MCF 10A (cell line): ENCODE results near the gene KCNC4. TPM values are rescaled to one million over a fixed set of nuclear protein-coding genes. Genes with fewer than 3 reads are reported as not detected.
A peak's percentile ranks its signal among the peaks of the same experiment; 100 is the strongest.

Source experiments
- BruUV-seq: library from RNA; stranded (reverse); fragments of 400-500 nt; replicated peaks from 2 replicates; lab custom pipeline; 2021; lab: Mats Ljungman, UMichigan
- CTCF ChIA-PET: fragments of 300-600 bp; sonication (Branson Sonifier 250); formaldehyde crosslinking; extraction: SDS; loops from one replicate; lab custom pipeline; 2021; ENCODE audit warnings: antibody characterized with exemption, inconsistent platforms; lab: Yijun Ruan, JAX
- POLR2A ChIA-PET: fragments of 300-600, 350-650 bp; sonication (Branson Sonifier 250); formaldehyde crosslinking; extraction: SDS; loops from one replicate; lab custom pipeline; 2020; ENCODE audit warnings: antibody characterized with exemption, inconsistent platforms; lab: Yijun Ruan, JAX
- DNase-seq: peaks from one replicate; pipeline ENCODE4 v3.0.0-alpha.2; 2018; ENCODE audit not compliant: unreplicated experiment
- H3K27ac Mint-ChIP-seq: one replicate; pipeline ENCODE4 v1.8.0; 2022; ENCODE audit warnings: mild to moderate bottlenecking, low read depth, mixed read lengths; ENCODE audit not compliant: unreplicated experiment
- H3K27me3 Mint-ChIP-seq: one replicate; pipeline ENCODE4 v1.8.0; 2022; ENCODE audit warnings: mixed read lengths; ENCODE audit not compliant: insufficient read depth, unreplicated experiment
- H3K36me3 Mint-ChIP-seq: one replicate; pipeline ENCODE4 v1.8.0; 2022; ENCODE audit warnings: mild to moderate bottlenecking, moderate library complexity, mixed read lengths; ENCODE audit not compliant: insufficient read depth, unreplicated experiment
- H3K4me1 Mint-ChIP-seq: one replicate; pipeline ENCODE4 v1.8.0; 2022; ENCODE audit warnings: mixed read lengths; ENCODE audit not compliant: insufficient read depth, unreplicated experiment
- H3K4me3 Mint-ChIP-seq: one replicate; pipeline ENCODE4 v1.8.0; 2022; ENCODE audit warnings: mild to moderate bottlenecking, moderate library complexity, mixed read lengths; ENCODE audit not compliant: unreplicated experiment
- H3K9me3 Mint-ChIP-seq: one replicate; pipeline ENCODE4 v1.8.0; 2022; ENCODE audit warnings: mixed read lengths; ENCODE audit not compliant: unreplicated experiment
- intact Hi-C: fragments of 100-400 bp; cut with micrococcal nuclease; formaldehyde crosslinking; loops from 2 replicates; pipeline ENCODE4 v1.14.1; 2022
- total RNA-seq: library from RNA; stranded (reverse); gene quantifications from 2 replicates; pipeline ENCODE4 v1.2.3, GENCODE V29; 2022
- TF ChIP-seq, protein P1 (sequence below): fragments of 200-600 bp; IDR thresholded peaks from one replicate; pipeline ENCODE4 v1.8.0; 2022; ENCODE audit warnings: antibody characterized with exemption, mild to moderate bottlenecking; ENCODE audit not compliant: unreplicated experiment

Gene KCNC4
- total RNA-seq, 1 experiment from 2014 or later, result 1.3 TPM

GRCh38 chr1:110201157-110201825, 8.8 kb upstream of the KCNC4 start:
- no peak overlapping the region for H3K27ac Mint-ChIP-seq
- H3K4me3 Mint-ChIP-seq, result no peak overlapping the region
- ChIA-PET CTCF (interaction anchor here (0.6 to 19.1 kb wide), 13 partner anchors 8 to 571 kb away, joined by 3 to 1128 read pairs (median 6); no protein-coding TSS in a partner anchor), POLR2A (interaction anchor here (1.0 to 1.1 kb wide), 2 partner anchors 108 to 136 kb away, joined by 3 read pairs; no protein-coding TSS in a partner anchor)
- H3K9me3 Mint-ChIP-seq, result no peaks in the 10 kb centered on the region
- no peaks in the 10 kb centered on the region for H3K27me3 Mint-ChIP-seq
- no peaks in the 10 kb centered on the region for H3K4me1 Mint-ChIP-seq
- no peak for DNase-seq
- BruUV-seq, result no TSS peak
- intact Hi-C loops, result loop anchor here (10.0 kb wide), 1 partner anchor 414 kb away; no protein-coding TSS in a partner anchor
- no peaks in the 10 kb centered on the region for H3K36me3 Mint-ChIP-seq
- TF ChIP-seq, protein P1, sequence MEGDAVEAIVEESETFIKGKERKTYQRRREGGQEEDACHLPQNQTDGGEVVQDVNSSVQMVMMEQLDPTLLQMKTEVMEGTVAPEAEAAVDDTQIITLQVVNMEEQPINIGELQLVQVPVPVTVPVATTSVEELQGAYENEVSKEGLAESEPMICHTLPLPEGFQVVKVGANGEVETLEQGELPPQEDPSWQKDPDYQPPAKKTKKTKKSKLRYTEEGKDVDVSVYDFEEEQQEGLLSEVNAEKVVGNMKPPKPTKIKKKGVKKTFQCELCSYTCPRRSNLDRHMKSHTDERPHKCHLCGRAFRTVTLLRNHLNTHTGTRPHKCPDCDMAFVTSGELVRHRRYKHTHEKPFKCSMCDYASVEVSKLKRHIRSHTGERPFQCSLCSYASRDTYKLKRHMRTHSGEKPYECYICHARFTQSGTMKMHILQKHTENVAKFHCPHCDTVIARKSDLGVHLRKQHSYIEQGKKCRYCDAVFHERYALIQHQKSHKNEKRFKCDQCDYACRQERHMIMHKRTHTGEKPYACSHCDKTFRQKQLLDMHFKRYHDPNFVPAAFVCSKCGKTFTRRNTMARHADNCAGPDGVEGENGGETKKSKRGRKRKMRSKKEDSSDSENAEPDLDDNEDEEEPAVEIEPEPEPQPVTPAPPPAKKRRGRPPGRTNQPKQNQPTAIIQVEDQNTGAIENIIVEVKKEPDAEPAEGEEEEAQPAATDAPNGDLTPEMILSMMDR, result no peak

DNA sequence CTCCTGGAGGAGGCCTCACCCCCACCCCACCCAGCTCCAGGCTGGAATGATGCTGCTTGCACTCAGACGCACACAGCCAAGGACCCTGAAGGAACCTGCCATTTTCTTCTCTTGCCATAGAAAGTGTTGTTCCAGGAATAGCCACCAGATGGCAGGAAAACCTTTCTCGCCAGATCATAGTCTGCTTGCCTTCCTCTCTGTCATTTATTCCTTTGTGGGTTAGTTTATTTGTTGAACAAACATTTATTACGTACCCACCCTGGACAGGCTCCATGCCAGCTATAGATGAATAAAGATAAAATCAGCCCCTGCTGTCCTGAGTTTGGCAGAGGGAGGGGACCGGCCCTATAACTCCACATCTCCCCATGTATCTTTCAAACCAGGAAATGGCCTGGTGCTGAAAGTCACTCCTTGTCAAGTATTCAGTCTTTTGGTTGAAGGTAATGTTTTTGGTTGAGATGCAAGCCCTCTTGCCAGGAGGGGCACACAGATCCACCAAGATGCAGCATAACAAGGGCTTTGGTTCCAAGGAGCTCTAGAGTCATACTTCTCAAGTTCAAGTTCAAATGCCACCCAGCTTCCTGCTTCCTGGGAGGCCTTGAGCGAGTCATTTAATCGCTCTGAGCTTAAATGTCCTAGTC, 7.0 kb upstream of the KCNC4 start:
- DNase-seq, result peak; percentile 71
- no peaks in the 10 kb centered on the region for H3K27me3 Mint-ChIP-seq
- ChIA-PET POLR2A (interaction anchor here (0.6 to 2.3 kb wide), 5 partner anchors 17 to 247 kb away, joined by 3 to 10 read pairs (median 4); partner anchors contain the start of gene RBM15), CTCF (interaction anchor here (0.6 to 19.1 kb wide), 61 partner anchors 9 to 524 kb away, joined by 3 to 1128 read pairs (median 4); partner anchors contain the start of genes LAMTOR5 and RBM15)
- BruUV-seq, result no TSS peak
- no peaks in the 10 kb centered on the region for H3K9me3 Mint-ChIP-seq
- TF ChIP-seq, protein P1, result peak; percentile 67
- H3K36me3 Mint-ChIP-seq, result no peaks in the 10 kb centered on the region
- intact Hi-C loops, result loop anchor here (1.0 to 10.0 kb wide), 6 partner anchors 109 to 412 kb away; no protein-coding TSS in a partner anchor
- H3K27ac Mint-ChIP-seq, result no peak overlapping the region
- H3K4me3 Mint-ChIP-seq, result no peak overlapping the region
- H3K4me1 Mint-ChIP-seq, result no peaks in the 10 kb centered on the region

DNA sequence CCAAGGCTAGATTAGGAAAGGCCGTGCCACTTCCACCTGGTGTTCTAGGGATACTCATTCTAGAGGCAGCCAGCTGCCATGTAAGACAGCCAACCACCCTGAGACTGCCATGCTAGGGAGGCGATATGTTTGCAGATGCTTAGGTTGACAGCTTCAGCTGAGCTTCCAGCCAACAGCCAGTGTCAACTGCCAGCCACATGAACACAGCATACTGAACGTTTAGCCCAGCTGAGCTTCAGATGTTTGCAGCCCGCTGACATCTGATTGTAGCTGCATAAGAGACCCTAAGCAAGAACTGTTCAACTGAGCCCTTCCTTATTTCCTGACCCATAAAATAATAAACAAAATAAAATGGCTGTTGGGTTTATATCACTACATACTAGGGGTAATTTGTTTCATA, 5.0 kb upstream of the KCNC4 start:
- H3K36me3 Mint-ChIP-seq, result no peaks in the 10 kb centered on the region
- no peaks in the 10 kb centered on the region for H3K4me1 Mint-ChIP-seq
- H3K4me3 Mint-ChIP-seq, result no peak overlapping the region
- no peak overlapping the region for H3K27ac Mint-ChIP-seq
- ChIA-PET POLR2A (no interaction called here), CTCF (interaction anchor here (0.5 to 19.1 kb wide), 10 partner anchors 21 to 419 kb away, joined by 3 to 1128 read pairs (median 9); partner anchors contain the start of genes LAMTOR5 and RBM15)
- intact Hi-C loops, result loop anchor here (10.0 kb wide), 1 partner anchor 410 kb away; no protein-coding TSS in a partner anchor
- no TSS peak for BruUV-seq
- TF ChIP-seq, protein P1, result no peak
- no peak for DNase-seq
- H3K27me3 Mint-ChIP-seq, result no peaks in the 10 kb centered on the region
- H3K9me3 Mint-ChIP-seq, result no peaks in the 10 kb centered on the region
